Mesendoderm (in vitro differentiated cells): ENCODE results near the gene FAM13B.

ENCODE experiments used
- DNase-seq: peaks from one replicate; pipeline ENCODE4 v3.0.0; 2013
- H2AK5ac ChIP-seq: 2 replicates; pipeline ENCODE4 v1.6.1; 2013; ENCODE audit warnings: low read length, inconsistent platforms
- H2BK120ac ChIP-seq: 2 replicates; pipeline ENCODE4 v1.6.1; 2013; ENCODE audit warnings: low read depth, mild to moderate bottlenecking, low read length, moderate library complexity, mixed read lengths
- H2BK15ac ChIP-seq: replicated peaks from 2 replicates; pipeline ENCODE4 v1.6.1; 2013; ENCODE audit warnings: low read depth, mild to moderate bottlenecking, moderate library complexity
- H2BK5ac ChIP-seq: 2 replicates; pipeline ENCODE4 v1.6.1; 2013; ENCODE audit warnings: low read length, inconsistent platforms
- H3K18ac ChIP-seq: 2 replicates; pipeline ENCODE4 v1.6.1; 2013; ENCODE audit warnings: mild to moderate bottlenecking, low read length, mixed read lengths
- H3K23ac ChIP-seq: one replicate; pipeline ENCODE4 v1.6.1; 2013; ENCODE audit warnings: low read length
- H3K27ac ChIP-seq: 2 replicates; pipeline ENCODE4 v1.5.1; 2013; ENCODE audit warnings: low read depth, mild to moderate bottlenecking, inconsistent platforms, low read length, moderate library complexity
- H3K27me3 ChIP-seq: 2 replicates; pipeline ENCODE4 v1.6.1; 2013; ENCODE audit warnings: low read length, control low read depth, mild to moderate bottlenecking, inconsistent platforms; ENCODE audit not compliant: insufficient read depth, poor library complexity
- H3K36me3 ChIP-seq: 2 replicates; pipeline ENCODE4 v1.6.1; 2013; ENCODE audit warnings: low read length, inconsistent platforms; ENCODE audit not compliant: control insufficient read depth, insufficient read depth
- H3K4ac ChIP-seq: one replicate; pipeline ENCODE4 v1.6.1; 2013; ENCODE audit warnings: low read depth, mild to moderate bottlenecking, low read length, moderate library complexity
- H3K4me1 ChIP-seq: 2 replicates; pipeline ENCODE4 v1.6.1; 2013; ENCODE audit warnings: low read depth, low read length, inconsistent platforms; ENCODE audit not compliant: control insufficient read depth
- H3K4me2 ChIP-seq: 2 replicates; pipeline ENCODE4 v1.6.1; 2013; ENCODE audit warnings: low read length
- H3K4me3 ChIP-seq: 2 replicates; pipeline ENCODE4 v1.5.1; 2013; ENCODE audit warnings: mild to moderate bottlenecking, low read length
- H3K56ac ChIP-seq: one replicate; pipeline ENCODE4 v1.6.1; 2013; ENCODE audit warnings: low read length
- H3K79me1 ChIP-seq: 2 replicates; pipeline ENCODE4 v1.6.1; 2013; ENCODE audit warnings: low read length, inconsistent platforms
- H3K79me2 ChIP-seq: 2 replicates; pipeline ENCODE4 v1.6.1; 2013; ENCODE audit warnings: mild to moderate bottlenecking, low read length; ENCODE audit not compliant: control insufficient read depth, insufficient read depth
- H3K9ac ChIP-seq: 2 replicates; pipeline ENCODE4 v1.6.1; 2013; ENCODE audit warnings: low read length, inconsistent platforms
- H4K5ac ChIP-seq: one replicate; pipeline ENCODE4 v1.6.1; 2013; ENCODE audit warnings: low read length
- H4K8ac ChIP-seq: one replicate; pipeline ENCODE4 v1.6.1; 2013; ENCODE audit warnings: low read depth, mild to moderate bottlenecking, control low read depth, low read length, moderate library complexity
- WGBS: extraction: QIAGEN DNeasy Blood & Tissue Kit; methylation state at CpG from one replicate; pipeline ENCODE4 v1.1.7; 2013; ENCODE audit warnings: low lambda C conversion rate, missing lambda C conversion rate; ENCODE audit not compliant: insufficient coverage; ENCODE audit errors: extremely low coverage; 5-methylcytosine and 5-hydroxymethylcytosine counted together

The FAM13B gene

DNA sequence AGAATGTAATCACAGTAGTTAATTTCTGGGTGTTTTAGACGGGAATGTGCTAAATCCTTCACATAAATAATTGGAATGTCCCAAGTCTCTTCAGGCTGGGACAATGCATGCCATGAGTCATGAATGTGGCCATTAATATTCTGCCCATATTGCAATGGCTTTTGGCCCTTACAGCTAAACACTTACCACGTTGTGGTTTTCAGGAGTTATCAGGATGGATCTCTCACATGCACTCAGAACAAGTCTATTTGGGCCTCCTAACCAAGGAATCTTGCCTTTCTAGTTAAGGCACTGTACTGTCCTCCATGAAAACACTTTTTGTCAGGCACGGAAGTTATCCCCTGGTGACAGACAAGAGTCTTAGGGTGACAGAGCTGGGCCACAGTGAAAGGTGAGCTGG lies 110.9 kb downstream of the FAM13B start:
- no peak overlapping the region for H3K56ac ChIP-seq
- H4K8ac ChIP-seq: no peak overlapping the region
- H3K79me2 ChIP-seq: no peaks in the 10 kb centered on the region
- H3K4me1 ChIP-seq: no peaks in the 10 kb centered on the region
- DNase-seq: peak; percentile 6
- no peak overlapping the region for H3K27ac ChIP-seq
- no CpG with 5 or more reads among the region's 3 CpGs for WGBS
- no peak overlapping the region for H2BK15ac ChIP-seq
- H2BK120ac ChIP-seq: no peak overlapping the region
- H2BK5ac ChIP-seq: no peak overlapping the region
- no peak overlapping the region for H3K9ac ChIP-seq
- no peak overlapping the region for H3K23ac ChIP-seq
- no peak overlapping the region for H4K5ac ChIP-seq
- no peak overlapping the region for H3K4me3 ChIP-seq
- no peaks in the 10 kb centered on the region for H3K36me3 ChIP-seq
- no peak overlapping the region for H3K18ac ChIP-seq
- no peak overlapping the region for H3K4ac ChIP-seq
- H3K4me2 ChIP-seq: no peak overlapping the region
- no peak overlapping the region for H2AK5ac ChIP-seq
- no peaks in the 10 kb centered on the region for H3K27me3 ChIP-seq
- no peaks in the 10 kb centered on the region for H3K79me1 ChIP-seq

DNA sequence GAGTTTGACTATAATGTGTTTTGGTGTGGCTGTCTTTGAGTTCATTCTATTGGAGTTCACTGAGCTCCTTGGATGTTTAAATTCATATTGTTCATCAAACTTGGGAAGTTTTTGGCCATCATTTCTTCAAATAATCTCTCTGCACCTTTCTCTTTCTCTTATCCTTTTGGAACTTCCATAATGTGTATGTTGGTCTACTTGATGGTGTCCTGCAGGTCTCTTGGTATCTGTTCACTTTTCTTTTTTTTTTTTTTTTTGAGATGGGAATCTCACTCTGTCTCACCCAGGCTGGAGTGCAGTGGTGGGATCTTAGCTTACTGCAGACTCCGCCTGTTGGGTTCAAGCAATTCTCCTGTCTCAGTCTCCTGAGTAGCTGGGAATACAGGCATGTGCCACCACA lies 116.0 kb downstream of the FAM13B start:
- no peak overlapping the region for H2AK5ac ChIP-seq
- H3K56ac ChIP-seq: no peak overlapping the region
- no peaks in the 10 kb centered on the region for H3K4me1 ChIP-seq
- H3K18ac ChIP-seq: no peak overlapping the region
- no peak overlapping the region for H2BK15ac ChIP-seq
- H3K27me3 ChIP-seq: no peaks in the 10 kb centered on the region
- no peak overlapping the region for H3K4ac ChIP-seq
- H3K79me2 ChIP-seq: no peaks in the 10 kb centered on the region
- H3K4me3 ChIP-seq: no peak overlapping the region
- H2BK120ac ChIP-seq: no peak overlapping the region
- no peaks in the 10 kb centered on the region for H3K36me3 ChIP-seq
- H4K5ac ChIP-seq: no peak overlapping the region
- H3K9ac ChIP-seq: no peak overlapping the region
- no peak for DNase-seq
- H3K79me1 ChIP-seq: no peaks in the 10 kb centered on the region
- no peak overlapping the region for H4K8ac ChIP-seq
- H3K4me2 ChIP-seq: no peak overlapping the region
- H3K23ac ChIP-seq: no peak overlapping the region
- H3K27ac ChIP-seq: no peak overlapping the region
- WGBS: no CpG with 5 or more reads among the region's 1 CpG
- no peak overlapping the region for H2BK5ac ChIP-seq

DNA sequence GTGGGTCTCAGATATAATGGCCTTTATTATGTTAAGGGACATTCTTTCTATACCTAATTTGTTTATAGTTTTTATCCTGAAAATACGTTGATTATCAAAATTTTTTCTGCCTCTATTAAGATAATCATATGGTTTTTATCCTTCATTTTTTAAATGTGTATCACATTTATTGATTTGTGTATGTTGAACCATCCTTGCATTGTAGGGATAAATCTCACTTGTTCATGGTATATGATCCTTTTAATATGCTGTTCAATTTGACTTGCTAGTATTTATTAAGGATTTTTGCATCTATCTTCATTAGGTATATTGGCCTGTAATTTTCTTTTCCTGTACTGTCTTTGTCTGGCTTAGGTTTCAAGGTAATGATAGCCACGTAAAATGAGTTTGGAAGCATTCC lies 118.1 kb downstream of the FAM13B start:
- Histone ChIP-seq H2AK5ac (no peak overlapping the region), H3K4me2 (no peak overlapping the region), H3K9ac (no peak overlapping the region), H3K18ac (no peak overlapping the region), H3K23ac (no peak overlapping the region), H3K4me3 (no peak overlapping the region), H3K79me1 (no peaks in the 10 kb centered on the region), H2BK120ac (no peak overlapping the region), H4K5ac (no peak overlapping the region), H3K56ac (no peak overlapping the region), H2BK5ac (no peak overlapping the region), H3K4ac (no peak overlapping the region), H3K4me1 (no peaks in the 10 kb centered on the region), H3K79me2 (no peaks in the 10 kb centered on the region), H2BK15ac (no peak overlapping the region), H3K27ac (no peak overlapping the region), H3K27me3 (no peaks in the 10 kb centered on the region), H3K36me3 (no peaks in the 10 kb centered on the region), H4K8ac (no peak overlapping the region)
- WGBS: no CpG with 5 or more reads among the region's 2 CpGs
- DNase-seq: no peak

DNA sequence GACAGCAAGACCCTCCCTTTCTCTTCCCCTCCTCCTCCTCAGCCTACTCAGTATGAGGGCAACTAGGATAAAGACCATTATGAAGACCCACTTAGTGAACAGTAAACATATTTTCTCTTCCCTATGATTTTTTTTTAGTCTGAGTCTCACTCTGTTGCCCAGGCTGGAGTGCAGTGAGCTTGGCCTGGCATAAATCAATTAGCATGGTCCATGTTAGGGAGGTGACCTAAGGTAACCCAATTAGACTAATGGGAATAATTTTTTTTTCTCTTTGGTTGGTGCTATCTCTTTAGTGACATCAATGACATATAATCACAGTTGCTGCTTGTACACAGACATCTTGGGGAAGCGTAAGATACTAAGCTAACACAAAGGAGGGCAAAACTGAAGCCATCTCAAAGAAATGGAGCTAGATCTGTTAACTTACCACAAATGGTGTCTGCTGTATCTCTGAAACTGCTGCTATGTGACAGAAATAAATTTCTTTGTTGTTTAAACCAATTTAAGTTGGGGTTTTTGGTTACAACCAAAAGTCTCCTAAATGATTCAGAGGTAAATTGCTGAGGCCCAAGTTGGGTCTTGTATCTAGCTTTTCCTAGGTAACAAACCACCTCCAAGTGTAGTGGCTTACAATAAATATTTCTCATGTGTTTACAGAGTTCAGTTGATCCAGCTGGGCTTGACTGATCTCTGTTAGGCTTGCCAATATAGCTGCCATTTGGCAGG lies 130.3 kb downstream of the FAM13B start:
- Histone ChIP-seq H3K4me3 (no peak overlapping the region), H4K8ac (no peak overlapping the region), H3K4me1 (peaks cover 3% of the 10 kb centered on the region), H2AK5ac (no peak overlapping the region), H3K4ac (no peak overlapping the region), H3K27me3 (no peaks in the 10 kb centered on the region), H3K56ac (no peak overlapping the region), H3K23ac (no peak overlapping the region), H3K9ac (no peak overlapping the region), H3K79me2 (no peaks in the 10 kb centered on the region), H2BK15ac (no peak overlapping the region), H2BK5ac (no peak overlapping the region), H3K79me1 (no peaks in the 10 kb centered on the region), H3K18ac (peak overlapping the region; percentile 51), H4K5ac (no peak overlapping the region), H3K4me2 (no peak overlapping the region), H2BK120ac (no peak overlapping the region), H3K36me3 (no peaks in the 10 kb centered on the region), H3K27ac (no peak overlapping the region)
- no CpG with 5 or more reads among the region's 1 CpG for WGBS
- DNase-seq: no peak

DNA sequence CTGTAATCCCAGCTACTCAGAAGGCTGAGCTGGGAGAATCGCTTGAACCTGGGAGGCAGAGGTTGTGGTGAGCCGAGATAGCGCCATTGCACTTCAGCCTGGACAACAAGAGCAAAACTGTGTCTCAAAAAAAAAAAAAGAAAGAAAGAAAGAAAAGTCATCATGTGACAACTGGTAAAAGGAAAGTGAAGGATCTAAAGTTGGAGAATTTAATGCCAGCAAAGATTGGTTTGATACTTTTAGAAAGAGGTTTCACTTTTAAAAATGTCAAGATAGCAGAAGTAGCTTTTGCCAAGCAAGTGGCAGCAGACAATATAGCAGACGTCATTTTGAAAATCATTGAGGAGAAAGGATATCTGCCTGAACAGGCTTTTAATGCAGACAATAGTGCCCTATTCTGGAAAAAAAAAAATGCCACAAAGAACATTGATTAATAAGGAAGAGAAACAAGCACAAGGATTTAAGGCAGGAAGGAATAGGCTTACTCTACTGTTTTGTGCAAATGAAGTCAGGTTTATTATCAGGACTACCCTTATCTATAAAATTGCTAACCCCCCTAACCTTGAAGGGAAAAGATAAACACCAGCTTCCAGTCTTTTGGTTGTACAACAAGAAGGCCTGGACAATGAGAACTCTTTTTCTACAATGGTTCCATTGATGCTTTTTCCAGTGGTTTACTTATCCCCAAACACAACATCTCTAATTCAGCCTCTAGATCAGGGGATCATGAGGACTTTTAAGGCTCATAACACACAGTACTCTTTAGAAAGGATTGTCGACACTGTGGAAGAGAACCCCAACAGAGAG lies 131.7 kb downstream of the FAM13B start:
- H3K4me3 ChIP-seq: no peak overlapping the region
- no peak overlapping the region for H2BK120ac ChIP-seq
- H3K4me2 ChIP-seq: no peak overlapping the region
- peaks cover 3% of the 10 kb centered on the region for H3K4me1 ChIP-seq
- no peak overlapping the region for H3K9ac ChIP-seq
- no peak overlapping the region for H2BK5ac ChIP-seq
- no peak overlapping the region for H4K5ac ChIP-seq
- no peak overlapping the region for H3K18ac ChIP-seq
- DNase-seq: no peak
- H2BK15ac ChIP-seq: no peak overlapping the region
- H3K79me2 ChIP-seq: no peaks in the 10 kb centered on the region
- H3K4ac ChIP-seq: no peak overlapping the region
- H3K36me3 ChIP-seq: no peaks in the 10 kb centered on the region
- WGBS: no CpG with 5 or more reads among the region's 5 CpGs
- H3K27ac ChIP-seq: no peak overlapping the region
- no peak overlapping the region for H4K8ac ChIP-seq
- H3K23ac ChIP-seq: no peak overlapping the region
- H3K27me3 ChIP-seq: no peaks in the 10 kb centered on the region
- H3K79me1 ChIP-seq: no peaks in the 10 kb centered on the region
- H3K56ac ChIP-seq: no peak overlapping the region
- H2AK5ac ChIP-seq: no peak overlapping the region
